ENCODE results near the gene NPHP1.
"Not testable (repeated sequence)": the region's sequence is repeated elsewhere in the genome, so short reads cannot be mapped to it uniquely, and the experiment has no call there.

Gene NPHP1

GRCh38 chr2:110115291-110116032 is 89.4 kb downstream of the NPHP1 start, which contains the start of gene MALL:
MALL (minus strand) TSS chr2:110115822; CDS start chr2:110115792, 30 bp downstream.
- no peak for TF ChIP-seq CTCF (IDR thresholded peaks at IDR 0.05; ENCODE audit: insufficient read depth, low read depth, low read length, missing control alignments)
- peak within 1 kb of the TSS; percentile 91 for H3K4me3 ChIP-seq (ENCODE audit: low read length)
- peak; percentile 87 for DNase-seq (ENCODE audit: low read depth)

- H3K4me3 ChIP-seq (ENCODE audit: low read length) = peak overlapping the region; percentile 91
- TF ChIP-seq CTCF (IDR thresholded peaks at IDR 0.05; ENCODE audit: insufficient read depth, low read depth, low read length, missing control alignments) = no peak
- no peak for DNase-seq (ENCODE audit: low read depth)
These were observed 90.0 kb downstream of the NPHP1 start for GRCh38 chr2:110114831-110115255.

- peak; percentile 88 for DNase-seq (ENCODE audit: low read depth)
- peak; percentile 43 for TF ChIP-seq CTCF (IDR thresholded peaks at IDR 0.05; ENCODE audit: insufficient read depth, low read depth, low read length, missing control alignments)
- H3K4me3 ChIP-seq (ENCODE audit: low read length) = peak overlapping the region; percentile 91
These were observed 90.7 kb downstream of the NPHP1 start for GRCh38 chr2:110113961-110114591.

GRCh38 chr2:110108291-110108690 is 96.5 kb downstream of the NPHP1 start:
- not testable (repeated sequence) for DNase-seq (ENCODE audit: low read depth); H3K4me3 ChIP-seq (ENCODE audit: low read length)

GRCh38 chr2:110107092-110108079 is 97.4 kb downstream of the NPHP1 start:
- no peak overlapping the region for H3K4me3 ChIP-seq (ENCODE audit: low read length)
- DNase-seq (ENCODE audit: low read depth) = peak; percentile 7
- no peak for TF ChIP-seq CTCF (IDR thresholded peaks at IDR 0.05; ENCODE audit: insufficient read depth, low read depth, low read length, missing control alignments)

GRCh38 chr2:110106642-110107041 is 98.2 kb downstream of the NPHP1 start:
- TF ChIP-seq CTCF (IDR thresholded peaks at IDR 0.05; ENCODE audit: insufficient read depth, low read depth, low read length, missing control alignments) = no peak
- H3K4me3 ChIP-seq (ENCODE audit: low read length) = no peak overlapping the region
- peak; percentile 63 for DNase-seq (ENCODE audit: low read depth)

All from epithelial cell of esophagus (primary cell).